HG03066 (cell line): ENCODE data around the gene MCRIP2.
A peak's percentile ranks its signal among the peaks of the same experiment; 100 is the strongest.

Source experiments
- ATAC-seq: cut with Tn5 transposase; IDR thresholded peaks from one replicate; pipeline ENCODE4 v1.9.1; 2021; ENCODE audit warnings: low read depth; ENCODE audit not compliant: unreplicated experiment

The MCRIP2 gene

DNA sequence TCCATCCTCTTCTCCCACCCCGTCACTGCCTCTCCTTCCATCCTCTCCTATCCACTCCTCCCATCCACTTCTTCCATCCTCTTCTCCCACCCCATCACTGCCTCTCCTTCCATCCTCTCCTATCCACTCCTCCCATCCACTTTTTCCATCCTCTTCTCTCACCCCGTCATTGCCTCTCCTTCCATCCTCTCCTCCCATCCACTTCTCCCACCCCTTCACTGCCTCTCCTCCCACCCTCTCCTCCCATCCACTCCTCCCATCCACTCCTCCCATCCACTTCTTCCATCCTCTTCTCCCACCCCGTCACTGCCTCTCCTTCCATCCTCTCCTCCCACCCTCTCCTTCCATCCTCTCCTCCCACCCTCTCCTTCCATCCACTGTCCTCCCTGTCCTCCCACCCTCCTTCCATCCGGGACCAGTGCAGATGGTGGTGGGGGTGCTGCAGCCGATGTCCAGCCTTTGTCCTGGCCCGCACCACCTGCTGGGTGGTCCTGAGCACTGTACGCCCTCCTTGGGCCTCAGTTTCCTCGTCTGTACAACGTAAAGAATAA, 9.7 kb upstream of the MCRIP2 start:
- ATAC-seq = no peak

DNA sequence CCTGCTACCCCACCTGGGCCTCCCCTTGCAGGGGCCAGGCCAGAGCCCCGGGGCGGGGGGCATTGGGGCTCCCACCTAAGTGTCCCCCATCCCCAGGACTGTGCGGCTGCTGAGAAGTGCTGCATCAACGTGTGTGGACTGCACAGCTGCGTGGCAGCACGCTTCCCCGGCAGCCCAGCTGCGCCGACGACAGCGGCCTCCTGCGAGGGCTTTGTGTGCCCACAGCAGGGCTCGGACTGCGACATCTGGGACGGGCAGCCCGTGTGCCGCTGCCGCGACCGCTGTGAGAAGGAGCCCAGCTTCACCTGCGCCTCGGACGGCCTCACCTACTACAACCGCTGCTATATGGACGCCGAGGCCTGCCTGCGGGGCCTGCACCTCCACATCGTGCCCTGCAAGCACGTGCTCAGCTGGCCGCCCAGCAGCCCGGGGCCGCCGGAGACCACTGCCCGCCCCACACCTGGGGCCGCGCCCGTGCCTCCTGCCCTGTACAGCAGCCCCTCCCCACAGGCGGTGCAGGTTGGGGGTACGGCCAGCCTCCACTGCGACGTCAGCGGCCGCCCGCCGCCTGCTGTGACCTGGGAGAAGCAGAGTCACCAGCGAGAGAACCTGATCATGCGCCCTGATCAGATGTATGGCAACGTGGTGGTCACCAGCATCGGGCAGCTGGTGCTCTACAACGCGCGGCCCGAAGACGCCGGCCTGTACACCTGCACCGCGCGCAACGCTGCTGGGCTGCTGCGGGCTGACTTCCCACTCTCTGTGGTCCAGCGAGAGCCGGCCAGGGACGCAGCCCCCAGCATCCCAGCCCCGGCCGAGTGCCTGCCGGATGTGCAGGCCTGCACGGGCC, 8.9 kb upstream of the MCRIP2 start:
- no peak for ATAC-seq

DNA sequence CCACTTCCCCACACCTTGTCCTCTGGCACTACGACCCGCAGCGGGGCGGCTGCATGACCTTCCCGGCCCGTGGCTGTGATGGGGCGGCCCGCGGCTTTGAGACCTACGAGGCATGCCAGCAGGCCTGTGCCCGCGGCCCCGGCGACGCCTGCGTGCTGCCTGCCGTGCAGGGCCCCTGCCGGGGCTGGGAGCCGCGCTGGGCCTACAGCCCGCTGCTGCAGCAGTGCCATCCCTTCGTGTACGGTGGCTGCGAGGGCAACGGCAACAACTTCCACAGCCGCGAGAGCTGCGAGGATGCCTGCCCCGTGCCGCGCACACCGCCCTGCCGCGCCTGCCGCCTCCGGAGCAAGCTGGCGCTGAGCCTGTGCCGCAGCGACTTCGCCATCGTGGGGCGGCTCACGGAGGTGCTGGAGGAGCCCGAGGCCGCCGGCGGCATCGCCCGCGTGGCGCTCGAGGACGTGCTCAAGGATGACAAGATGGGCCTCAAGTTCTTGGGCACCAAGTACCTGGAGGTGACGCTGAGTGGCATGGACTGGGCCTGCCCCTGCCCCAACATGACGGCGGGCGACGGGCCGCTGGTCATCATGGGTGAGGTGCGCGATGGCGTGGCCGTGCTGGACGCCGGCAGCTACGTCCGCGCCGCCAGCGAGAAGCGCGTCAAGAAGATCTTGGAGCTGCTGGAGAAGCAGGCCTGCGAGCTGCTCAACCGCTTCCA, 8.1 kb upstream of the MCRIP2 start:
- ATAC-seq = no peak

DNA sequence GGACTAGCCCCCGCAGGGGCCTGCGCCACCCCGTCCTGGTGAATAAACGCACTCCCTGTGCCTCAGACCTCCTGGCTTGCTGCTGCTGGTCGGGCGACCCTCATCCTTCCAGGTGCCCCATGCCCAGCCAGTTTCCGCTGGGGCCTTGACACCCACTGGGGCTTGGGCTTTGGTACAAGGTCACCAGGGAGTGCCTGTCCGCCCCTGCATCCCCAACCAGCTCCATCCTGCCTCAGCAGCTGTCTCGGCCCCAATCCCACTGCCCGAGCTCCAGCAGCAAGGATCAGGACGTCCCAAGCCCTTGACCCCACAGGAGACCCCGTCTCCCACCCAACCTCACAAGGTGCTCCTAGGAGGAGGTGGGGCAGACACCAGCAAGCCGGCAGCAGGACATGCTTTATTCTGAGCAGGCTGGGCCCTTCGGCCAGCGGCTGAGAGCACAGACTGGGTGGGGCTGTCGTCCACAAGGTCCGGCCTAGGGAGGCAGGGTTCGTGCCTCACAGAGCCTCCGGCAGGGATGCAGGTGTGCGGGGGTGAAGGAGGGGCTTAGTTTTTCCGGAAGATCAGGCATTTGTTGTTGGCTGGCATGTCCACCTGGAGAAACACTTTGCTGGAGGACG, 7.5 kb upstream of the MCRIP2 start:
- no peak for ATAC-seq

DNA sequence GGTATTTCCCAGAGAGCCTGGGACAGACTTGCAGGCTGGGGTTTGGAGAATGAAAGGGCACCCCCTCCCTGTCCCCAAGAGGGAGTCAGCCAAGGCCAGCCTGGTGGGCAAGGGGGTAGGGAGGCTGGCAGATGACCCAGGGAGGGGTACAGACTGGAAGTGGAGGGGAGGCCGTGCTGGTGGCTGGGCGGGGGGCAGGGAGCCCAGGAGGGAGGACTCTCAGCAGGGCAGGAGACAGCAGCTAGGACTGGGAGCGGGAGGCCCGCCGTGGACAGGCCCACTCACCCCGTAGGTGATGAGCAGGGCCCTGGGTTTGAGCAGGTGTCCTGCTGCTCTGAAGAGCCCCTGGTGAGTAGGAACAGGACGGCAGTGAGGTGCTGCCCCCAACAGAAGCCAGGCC, 6.6 kb upstream of the MCRIP2 start:
- ATAC-seq = no peak

DNA sequence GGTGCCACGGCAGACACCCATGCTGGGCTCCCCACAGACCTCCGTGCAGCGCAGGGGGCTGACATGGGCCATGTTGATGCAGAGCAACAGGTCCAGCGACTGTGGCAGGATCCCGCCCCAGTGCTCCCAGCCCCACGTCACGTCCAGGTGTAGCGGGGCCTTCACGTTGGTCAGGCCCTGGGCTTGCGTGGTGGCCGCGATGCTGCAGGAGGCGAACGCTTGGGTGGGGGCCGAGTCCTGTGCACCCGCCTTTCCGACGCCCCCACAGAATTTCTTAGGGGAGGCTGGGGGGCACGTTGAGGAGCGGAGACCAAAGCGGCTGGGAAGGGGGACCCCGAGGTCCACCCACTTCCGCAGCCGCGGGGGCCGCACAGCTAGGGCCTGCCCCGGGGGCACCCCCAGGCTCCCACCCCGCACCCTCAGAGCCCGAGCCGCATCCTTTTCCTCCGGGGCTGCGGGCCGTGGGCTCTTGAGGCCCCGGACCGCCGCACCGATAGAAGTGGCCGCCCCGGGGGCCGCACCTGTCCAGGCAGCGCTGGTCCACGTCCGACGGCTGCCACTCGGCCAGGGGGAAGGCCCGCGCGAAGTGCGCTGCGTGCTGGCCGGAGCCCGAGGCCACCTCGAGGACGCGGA, 5.9 kb upstream of the MCRIP2 start:
- no peak for ATAC-seq

DNA sequence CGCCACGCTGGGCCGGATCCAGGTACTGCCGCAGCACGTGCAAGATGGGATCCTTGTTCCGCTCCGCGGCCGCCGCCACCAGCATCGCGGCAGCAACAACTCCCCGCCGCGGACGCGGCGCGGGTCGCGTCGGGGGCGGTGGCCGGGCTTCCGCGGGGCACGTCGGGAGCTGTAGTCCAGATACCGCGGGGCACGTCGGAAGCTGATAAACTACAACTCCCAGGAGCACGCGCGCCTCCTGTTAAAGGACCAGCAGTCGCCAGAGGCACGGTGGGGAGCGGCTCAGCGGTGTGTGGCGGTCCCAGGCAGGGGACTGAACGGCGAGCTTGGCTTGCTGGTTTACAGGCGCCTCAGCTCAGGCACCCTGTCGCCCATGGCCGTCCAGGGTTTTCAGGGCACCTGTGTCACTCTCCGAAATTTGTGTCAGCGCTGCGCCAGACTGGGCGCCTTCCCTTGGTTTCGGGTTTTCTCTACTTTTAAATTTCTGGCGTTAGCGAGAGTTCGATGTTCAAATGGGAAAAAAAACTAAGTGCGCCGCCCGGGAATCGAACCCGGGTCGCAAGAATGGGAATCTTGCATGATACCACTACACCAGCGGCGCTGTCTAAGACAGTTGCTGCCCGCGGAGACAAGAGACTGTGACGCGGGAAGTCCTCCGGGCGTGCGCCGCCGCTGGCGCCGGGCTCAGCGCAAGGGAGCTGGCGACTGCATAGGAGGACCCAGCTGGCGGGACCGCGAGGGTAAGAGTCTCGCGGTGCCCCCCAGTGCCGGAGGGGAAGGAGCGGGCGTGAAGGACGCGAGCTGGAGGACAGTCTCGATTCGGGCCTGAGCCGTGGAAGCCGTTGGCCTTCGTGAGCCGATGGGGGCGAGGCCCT, 5.2 kb upstream of the MCRIP2 start, which contains the start of gene METTL26:
Gene METTL26 (minus strand): TSS at position 100 of the 875 bp plus-strand sequence. CDS start 15 bp downstream, at position 85.
- peak; percentile 78 for ATAC-seq

DNA sequence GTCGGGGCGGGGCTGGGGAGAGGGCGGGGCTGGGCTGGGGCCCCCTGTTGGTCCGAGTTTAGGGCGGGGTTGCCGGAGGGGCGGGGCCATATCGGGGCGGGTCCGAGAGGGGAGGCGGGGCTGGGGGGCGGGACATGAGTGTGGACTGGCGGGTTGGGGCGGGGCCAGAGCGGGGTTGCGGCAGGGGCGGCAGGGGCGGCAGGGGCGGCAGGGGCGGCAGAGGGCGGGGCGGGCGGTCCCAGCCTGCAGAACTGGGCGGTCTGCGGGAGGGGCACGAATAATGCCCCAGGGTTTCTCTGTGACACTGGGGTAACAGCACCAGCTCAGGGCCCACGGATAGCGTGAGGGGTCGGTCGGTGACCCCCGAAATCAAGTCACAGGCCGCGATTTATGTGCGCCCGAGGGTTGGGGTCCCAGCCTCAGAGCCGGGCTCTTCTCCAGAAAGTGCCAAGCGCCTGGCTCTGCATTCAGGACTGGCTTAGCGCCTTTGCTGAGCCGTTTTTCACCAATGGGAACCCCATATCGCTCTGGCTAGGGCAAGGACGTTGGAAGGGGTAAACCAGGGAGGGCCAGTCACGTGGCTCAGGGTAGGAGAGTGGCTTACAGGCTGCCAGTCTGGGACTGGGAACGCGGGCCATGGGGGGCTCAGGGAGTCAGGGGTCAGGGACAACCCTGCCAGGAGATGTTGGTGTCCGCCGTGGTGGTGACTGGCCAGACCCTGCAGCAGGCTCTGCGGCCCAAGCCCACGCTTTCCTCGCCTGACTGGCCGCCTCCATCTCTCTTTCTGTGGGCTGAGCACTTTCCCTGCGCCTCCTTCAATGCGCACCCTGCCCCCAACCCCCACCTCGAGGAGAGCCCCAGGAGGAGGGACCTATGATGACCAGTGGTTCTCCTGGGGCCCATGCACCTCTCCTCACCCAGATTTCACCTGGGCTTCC, 4.3 kb upstream of the MCRIP2 start:
- no peak for ATAC-seq

DNA sequence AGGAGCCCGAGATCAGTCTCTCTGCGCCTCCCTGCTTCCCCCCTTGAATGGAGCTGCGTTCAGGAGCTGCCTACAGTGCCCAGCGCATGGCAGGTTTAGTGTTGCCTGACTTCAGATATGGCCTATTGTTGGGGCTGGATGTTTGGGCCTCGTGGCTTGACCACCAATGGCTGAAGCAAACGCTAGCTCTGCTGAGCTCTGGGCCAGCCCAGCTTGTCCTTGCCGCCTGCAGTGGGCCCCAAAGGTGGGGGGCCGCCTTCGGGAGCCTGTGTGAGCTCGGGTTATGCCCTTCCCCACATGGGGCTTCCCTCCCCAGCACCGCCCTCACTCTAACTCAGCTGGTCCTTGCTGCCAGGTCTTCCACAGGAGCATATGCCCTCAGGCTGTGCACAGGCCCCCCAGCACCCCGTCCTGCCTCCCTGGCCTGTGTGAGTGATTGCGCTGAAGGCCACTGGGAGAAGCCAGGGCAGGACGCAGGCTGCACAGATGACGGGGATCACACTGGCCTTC, 3.5 kb upstream of the MCRIP2 start:
- no peak for ATAC-seq

DNA sequence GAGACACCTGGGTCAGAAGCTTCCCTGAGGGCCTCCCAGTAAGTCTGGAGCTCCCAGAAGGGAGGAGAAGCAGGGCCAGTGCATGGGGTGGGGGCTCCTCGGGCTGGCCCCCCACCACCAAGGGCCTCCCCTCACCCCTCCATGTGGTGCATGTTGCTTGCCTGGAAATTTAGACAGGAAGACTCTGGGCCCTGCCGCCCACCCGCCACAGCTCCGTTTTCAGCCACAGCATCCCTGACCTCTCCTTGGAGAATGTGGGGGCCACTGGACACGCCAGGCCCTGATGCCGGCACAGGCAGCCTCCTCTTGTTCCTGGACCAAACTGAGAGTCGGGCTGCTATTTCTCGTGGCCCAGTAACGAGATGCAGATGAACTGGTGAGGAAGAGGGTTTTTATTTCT, 2.8 kb upstream of the MCRIP2 start:
- no peak for ATAC-seq

DNA sequence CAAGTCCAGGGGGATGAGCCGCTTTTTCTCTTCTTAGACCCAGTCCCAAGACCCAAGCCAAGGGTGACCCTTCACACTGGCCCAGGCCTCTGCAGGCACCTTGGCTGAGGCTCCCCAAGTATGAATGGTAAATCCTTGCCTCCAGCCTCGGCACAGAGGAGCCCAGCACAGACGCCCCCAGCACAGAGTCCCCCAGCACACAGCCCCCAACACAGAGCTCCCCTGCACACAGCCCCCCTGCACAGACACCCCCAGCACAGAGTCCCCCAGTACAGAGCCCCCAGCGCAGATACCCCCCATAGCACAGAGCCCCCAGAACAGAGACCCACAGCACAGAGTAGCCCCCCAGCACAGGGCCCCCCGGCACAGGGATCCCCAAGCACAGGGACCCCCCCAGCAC, 1.0 kb upstream of the MCRIP2 start:
- ATAC-seq = no peak

DNA sequence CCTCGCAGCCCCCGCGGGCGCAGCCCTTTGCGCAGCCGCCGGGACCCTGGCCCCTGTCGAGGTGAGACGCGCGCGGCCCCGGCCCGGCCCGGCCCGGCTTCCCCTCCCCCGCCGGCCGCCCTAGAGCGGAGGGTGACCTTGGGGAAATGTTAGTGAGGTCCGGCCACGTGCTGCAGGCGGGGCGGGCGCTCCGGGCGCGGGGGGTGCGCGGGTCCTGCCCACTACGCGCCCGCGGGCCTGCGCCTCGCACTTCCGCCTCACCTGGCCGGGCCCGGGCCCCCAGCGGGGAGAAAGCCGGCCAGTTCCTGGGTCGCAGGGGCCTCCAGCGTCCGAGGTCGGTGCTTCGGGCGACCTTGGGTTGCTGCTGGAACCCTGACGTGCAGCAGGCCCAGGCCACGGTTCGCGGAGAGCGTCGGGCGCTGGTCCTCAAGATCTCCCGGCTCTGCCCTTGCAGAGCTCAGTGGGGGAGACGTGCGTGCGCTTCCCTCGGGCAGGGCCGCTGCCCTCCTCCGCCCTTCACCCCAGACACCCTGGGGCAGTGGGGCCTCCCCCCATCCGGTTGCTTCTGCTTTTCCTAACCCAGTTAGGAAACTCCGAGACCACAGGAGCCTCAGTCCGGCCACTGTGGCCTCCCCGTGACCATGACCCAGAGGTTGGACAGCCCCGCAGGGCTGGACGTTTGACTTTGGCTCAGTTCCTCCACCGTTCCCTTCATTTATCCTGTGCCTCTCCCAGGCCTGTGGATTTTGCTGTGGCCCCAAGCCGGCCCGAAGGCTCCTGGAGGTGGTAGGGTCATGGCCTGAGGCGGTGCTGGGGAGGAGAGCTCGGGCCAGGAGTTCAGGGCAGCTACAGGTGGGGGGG, 791 bp downstream of the MCRIP2 start:
- ATAC-seq = peak; percentile 29

DNA sequence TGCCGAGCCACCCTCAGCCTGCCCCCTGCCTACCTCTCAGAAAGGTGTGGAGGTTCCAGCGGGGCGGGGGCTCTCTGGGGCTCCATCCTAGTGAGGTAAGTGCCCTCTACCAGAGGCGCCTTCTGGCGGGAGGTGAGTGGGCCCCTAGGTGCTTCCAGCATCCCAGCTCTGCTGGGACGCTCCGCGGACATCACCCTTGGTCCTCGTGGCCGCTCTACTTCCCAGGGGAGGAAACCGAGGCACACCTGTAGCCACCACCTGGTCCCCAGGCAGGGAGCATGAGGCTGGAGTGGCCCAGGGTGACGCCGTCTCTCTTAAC, 1.4 kb downstream of the MCRIP2 start:
- no peak for ATAC-seq

DNA sequence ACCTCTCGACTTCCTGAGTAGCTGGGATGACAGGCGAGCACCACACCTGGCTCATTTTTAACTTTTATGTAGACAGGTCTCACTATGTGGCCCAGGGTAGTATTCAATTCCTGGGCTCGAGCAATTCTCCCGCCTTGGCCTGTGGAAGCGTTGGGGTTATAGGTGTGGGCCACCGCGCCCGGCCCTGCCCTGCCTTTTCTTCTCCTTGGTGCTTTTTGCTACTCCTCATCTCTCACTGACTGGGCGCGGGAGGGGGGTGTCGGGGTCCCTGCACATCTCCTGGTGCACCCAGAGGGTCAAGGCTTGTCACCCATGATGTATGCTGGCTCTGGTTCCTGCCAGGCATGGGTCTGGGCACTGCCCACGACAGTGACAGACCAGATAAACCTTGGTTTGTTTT, 2.9 kb downstream of the MCRIP2 start:
- no peak for ATAC-seq

DNA sequence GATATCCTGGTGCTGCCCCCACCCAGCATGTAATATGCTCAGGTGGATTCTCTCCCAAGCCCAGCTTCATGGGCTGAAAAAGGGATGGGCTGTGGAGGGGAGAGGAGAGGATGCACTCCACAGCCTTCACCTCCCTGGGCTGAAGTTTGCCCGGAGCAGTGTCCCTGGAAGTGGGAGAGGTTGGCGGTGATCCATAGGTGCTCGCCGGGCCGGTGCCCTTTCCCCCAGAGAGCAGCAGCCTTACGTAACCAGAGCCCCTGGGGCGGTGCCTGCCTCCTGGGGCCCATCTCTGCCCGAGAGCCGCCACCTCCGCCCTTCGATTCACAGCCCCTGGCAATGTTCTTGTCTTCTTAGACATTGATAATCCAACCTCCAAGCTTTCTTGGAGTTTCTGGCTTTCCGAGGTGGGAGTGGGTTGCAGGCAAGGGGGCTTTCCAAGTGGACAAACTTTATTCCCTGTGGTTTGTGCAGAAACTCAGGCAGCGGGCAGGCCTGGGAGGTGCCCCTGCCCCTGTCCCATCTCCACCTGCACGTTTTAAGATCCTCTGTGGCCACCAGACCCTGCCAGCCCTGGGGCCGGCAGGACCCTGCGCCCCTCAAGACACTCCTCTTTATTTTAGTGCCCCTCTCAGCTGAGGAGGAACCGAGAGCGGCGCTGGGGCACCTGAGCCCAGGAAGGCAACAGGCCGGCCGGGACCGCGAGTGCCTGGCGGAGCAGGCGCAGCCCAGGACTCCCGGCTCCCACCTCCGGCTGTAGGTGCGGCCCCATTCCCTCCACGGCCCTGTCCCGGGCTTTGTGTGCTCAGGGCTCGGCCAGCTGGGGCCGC, 4.4 kb downstream of the MCRIP2 start:
- ATAC-seq = no peak

DNA sequence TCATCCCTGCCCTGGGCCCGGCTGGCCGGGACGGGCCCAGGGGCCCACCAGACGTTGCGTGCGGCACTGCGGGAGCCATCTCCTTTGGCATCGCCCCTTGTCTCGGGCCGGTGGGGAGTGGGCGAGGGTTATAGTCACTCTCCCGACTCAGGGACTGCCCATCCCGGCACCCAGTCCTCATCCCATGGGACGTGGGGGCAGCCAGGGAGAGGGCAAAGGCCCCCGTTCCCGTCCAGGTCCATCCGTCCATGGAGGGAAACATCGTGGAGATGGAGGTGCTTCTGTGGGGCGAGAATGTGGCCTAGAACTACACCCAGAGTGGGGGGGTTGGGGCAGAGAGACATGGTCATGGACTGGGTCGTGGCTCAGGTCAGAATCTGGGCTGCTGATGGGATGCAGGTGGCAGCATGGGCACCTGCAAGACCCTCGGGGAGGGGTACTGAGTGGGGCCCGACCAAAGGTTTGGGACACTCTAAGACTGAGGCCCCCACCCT, 5.1 kb downstream of the MCRIP2 start:
- ATAC-seq = no peak
